Bronchial epithelial cell (primary cell): ENCODE data around the gene ACTN4. TPM values are rescaled to one million over a fixed set of nuclear protein-coding genes. Genes with fewer than 3 reads are reported as not detected.

ENCODE experiments used
- DNase-seq: peaks from one replicate; pipeline ENCODE4 v3.0.0-alpha.2; 2010; ENCODE audit warnings: low read depth
- FAIRE-seq: peaks from 2 replicates; lab custom pipeline; 2011; peaks lifted over from hg19 to GRCh38; lab: Jason Lieb, UNC
- H3K27me3 ChIP-seq: 2 replicates; pipeline ENCODE4 v1.5.1; 2011; ENCODE audit warnings: low read length; ENCODE audit not compliant: control insufficient read depth, insufficient read depth
- H3K36me3 ChIP-seq: 2 replicates; pipeline ENCODE4 v1.5.1; 2011; ENCODE audit warnings: low read length; ENCODE audit not compliant: control insufficient read depth, insufficient read depth
- H3K4me3 ChIP-seq: 2 replicates; pipeline ENCODE4 v1.5.1; 2011; ENCODE audit warnings: mild to moderate bottlenecking, low read depth, low read length, control low read depth
- total RNA-seq: library from RNA; depleted of rRNA; stranded (reverse); fragments of >200 nt; gene quantifications from 2 replicates; pipeline ENCODE4 v1.2.1, GENCODE V29; 2014
- TF ChIP-seq, protein P1 (sequence below): IDR thresholded peaks from 2 replicates; pipeline ENCODE4 v1.5.1; 2011; ENCODE audit warnings: mild to moderate bottlenecking, moderate library complexity, low read length, control low read depth, inconsistent platforms; ENCODE audit not compliant: insufficient read depth, severe bottlenecking

The ACTN4 gene
- total RNA-seq, 1 donor from 2014 or later, result 130 TPM

DNA sequence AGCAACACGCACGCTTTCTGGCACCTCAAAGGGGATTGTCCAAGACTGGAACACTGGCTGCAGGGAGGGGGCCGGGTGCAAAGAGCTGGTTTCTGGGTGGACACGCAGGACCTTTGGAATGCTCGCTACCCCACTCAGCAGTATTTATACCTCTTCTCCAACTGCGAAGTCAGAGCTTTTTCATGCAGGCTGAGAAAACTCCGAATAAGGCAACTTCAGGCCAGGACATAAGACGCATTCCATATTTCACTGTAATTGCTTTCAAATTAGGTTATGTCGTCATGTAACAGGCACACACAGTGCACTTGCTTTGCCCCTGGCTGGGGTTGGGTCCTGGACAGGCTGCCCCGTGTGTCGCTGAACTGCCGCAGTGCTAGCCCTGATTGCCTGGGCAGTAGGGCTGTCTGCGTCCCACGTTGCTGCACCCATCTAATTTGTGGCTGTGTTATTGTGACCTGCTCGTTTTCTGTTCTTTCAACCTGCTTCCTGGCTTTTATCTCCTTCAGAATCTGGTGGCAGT is 44.5 kb downstream of the ACTN4 start:
- DNase-seq, result no peak
- TF ChIP-seq, protein P1, sequence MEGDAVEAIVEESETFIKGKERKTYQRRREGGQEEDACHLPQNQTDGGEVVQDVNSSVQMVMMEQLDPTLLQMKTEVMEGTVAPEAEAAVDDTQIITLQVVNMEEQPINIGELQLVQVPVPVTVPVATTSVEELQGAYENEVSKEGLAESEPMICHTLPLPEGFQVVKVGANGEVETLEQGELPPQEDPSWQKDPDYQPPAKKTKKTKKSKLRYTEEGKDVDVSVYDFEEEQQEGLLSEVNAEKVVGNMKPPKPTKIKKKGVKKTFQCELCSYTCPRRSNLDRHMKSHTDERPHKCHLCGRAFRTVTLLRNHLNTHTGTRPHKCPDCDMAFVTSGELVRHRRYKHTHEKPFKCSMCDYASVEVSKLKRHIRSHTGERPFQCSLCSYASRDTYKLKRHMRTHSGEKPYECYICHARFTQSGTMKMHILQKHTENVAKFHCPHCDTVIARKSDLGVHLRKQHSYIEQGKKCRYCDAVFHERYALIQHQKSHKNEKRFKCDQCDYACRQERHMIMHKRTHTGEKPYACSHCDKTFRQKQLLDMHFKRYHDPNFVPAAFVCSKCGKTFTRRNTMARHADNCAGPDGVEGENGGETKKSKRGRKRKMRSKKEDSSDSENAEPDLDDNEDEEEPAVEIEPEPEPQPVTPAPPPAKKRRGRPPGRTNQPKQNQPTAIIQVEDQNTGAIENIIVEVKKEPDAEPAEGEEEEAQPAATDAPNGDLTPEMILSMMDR, result no peak
- no peaks in the 10 kb centered on the region for H3K27me3 ChIP-seq
- H3K4me3 ChIP-seq, result no peak overlapping the region
- no peak for FAIRE-seq
- H3K36me3 ChIP-seq, result peaks cover 17% of the 10 kb centered on the region

DNA sequence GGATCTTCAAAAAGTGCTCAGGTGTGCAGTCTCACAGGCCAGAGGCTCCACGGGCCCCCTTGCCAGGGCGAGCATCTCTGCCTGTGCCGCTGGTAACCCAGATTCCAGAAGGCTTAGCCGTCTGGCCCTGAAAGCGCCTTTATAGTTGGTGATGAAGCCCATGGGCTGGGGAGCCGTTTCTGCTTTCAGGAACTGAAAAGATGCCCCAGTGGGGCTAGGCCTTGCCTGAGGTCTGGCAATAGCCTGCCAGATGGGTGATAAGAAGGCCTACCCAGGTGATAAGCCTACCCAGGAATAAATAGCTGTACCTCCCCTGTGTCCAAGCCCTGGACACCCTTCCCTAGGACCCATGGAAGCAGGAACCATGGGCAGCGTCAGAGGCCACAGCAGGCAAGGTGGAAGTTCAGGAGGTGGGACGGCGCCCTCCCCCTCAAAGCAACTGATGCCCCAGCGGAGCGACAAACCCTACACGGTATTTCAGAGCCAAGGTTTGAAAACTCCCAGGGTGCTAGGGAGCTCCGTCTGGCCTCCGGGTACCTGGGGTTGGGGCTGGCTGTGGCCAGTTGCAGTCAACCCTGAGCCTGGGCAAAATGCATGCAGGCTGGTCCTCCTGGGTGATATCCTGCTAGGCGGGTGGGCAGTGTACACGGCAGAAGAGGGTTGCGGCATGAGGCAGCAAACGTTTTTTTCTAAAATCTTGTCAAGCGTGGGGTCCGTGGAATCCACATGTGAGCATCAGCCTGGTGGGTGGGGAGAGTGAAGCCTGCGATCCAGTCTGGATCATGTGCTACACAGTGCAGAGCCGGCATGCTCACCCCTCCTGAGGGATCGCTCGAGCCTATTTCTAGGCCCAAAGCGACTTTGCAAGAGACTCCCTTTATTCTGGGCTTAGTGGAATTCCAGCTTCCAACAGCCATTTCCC is 45.3 kb downstream of the ACTN4 start:
- Histone ChIP-seq H3K27me3 (no peaks in the 10 kb centered on the region), H3K4me3 (no peak overlapping the region), H3K36me3 (peaks cover 17% of the 10 kb centered on the region)
- FAIRE-seq, result no peak
- no peak for DNase-seq
- TF ChIP-seq, protein P1, result no peak

DNA sequence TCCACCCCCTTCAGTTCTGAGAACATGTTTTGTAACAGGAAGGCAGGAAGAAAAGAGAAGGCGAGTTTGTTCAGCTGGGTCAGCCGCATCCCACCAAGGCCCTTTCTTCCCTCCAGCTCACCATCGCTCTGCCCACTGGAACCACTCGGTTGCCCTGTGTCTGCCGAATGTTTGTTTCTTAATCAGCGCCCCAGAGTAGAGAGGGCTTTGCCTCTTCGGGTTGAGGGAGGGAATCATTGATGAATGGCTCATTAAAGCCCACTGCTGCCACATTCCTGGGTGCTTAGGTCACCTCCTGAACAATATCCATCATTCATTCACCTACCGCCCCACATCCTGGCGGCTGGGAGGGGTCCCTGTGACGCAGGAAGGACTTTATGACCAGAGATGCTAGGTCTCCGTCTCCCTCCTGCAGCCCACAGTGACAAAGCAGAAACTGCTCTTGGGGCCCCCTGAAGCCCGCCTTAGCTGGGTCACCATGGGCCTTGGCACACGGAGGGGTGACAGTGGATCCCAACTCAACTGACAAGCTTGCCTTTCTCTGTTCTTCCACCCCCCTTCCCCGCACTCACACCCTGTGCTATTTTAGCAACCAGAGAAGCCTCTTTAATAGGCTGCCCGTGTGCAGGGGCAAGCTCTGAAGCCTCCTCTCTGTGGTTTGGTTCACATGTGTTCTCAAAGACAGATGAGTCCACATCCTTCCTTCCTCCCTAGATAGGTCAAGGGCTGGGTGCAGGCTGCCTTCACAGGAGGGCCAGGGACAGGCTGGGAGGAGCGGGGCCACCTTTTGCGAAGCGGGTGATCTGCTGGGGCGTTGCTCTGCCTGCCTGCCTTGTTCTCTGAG is 46.2 kb downstream of the ACTN4 start:
- TF ChIP-seq, protein P1, result no peak
- peak; percentile 84 for DNase-seq
- no peaks in the 10 kb centered on the region for H3K27me3 ChIP-seq
- peaks cover 17% of the 10 kb centered on the region for H3K36me3 ChIP-seq
- H3K4me3 ChIP-seq, result no peak overlapping the region
- FAIRE-seq, result no peak

DNA sequence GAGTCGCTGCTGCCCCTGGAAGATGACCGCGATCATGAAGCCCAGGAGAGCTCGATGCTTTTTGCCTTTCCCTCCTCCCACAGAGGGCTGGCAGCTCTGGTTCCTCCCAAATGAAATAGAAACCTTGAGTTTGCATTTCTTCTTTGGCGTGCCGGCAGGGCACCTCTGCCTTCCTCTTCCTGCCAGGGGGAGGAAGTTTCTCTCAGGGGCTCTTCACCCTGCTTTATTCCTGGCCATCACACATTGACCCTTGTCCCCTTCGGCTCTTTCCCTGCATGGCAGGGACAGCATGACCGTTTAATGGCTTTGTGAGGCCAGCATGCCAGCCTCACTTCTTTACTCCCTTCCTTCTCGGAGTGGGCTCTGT is 47.9 kb downstream of the ACTN4 start:
- Histone ChIP-seq H3K36me3 (peaks cover 19% of the 10 kb centered on the region), H3K27me3 (no peaks in the 10 kb centered on the region), H3K4me3 (no peak overlapping the region)
- no peak for FAIRE-seq
- no peak for DNase-seq
- TF ChIP-seq, protein P1, result no peak

DNA sequence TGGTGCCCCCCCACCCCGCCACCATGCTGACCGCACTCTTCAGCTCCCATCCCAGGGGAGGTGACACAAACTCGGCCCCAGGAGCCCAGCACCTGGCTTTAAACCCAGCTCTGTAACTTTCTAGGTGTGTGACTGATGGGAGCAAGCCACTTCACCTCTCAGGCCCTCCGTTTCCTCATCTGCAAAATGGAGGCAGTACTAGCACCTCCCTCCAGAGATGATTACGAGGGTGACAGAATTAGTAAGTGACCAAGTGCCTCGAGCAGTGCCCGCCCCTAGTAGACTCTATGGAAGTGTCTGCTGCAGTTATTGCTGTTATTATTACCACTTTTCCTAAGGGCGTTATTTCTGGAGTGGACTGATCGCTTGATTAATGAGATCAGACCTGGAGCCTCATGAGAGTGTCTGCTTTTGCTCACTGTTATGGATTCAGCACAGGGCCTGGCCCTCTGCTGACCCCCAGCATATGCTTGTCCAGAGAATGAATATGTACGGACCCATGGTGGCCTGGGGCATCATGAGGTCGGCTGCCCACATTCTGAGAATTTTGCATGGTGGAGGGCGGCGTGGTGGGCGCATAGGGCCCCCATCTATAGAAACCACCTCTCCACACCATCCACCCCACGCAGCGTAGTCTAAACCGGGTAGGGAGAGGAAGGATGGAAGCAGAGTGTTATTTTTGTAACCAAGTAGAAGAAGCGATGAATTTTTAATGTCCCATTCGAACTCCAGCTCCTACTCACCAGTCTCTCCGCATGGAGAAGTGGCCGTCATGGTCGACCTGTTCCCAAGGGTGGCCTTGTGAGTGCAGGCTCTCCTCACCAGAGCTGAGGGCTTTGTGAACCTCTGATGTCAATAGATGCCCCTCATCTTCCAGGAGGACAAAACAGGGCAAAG is 48.6 kb downstream of the ACTN4 start:
- Histone ChIP-seq H3K36me3 (peaks cover 27% of the 10 kb centered on the region), H3K27me3 (no peaks in the 10 kb centered on the region), H3K4me3 (no peak overlapping the region)
- FAIRE-seq, result no peak
- no peak for DNase-seq
- TF ChIP-seq, protein P1, result no peak
